DOHH2 (cell line): Measurements from ENCODE around the gene BRSK2.

ENCODE experiments used
- EZH2phosphoT487 ChIP-seq: fragments of 200-600 bp; sonication (generic); IDR thresholded peaks from 2 replicates; pipeline ENCODE4 v1.6.1; 2017; ENCODE audit warnings: borderline replicate concordance, mild to moderate bottlenecking, antibody characterized with exemption, low read length, moderate library complexity, mixed read lengths
- TF ChIP-seq, protein P1 (sequence below): fragments of 200-600 bp; sonication (generic); IDR thresholded peaks from one replicate; pipeline ENCODE4 v1.5.1; 2014; ENCODE audit warnings: antibody characterized with exemption, mild to moderate bottlenecking, low read depth, low read length; ENCODE audit not compliant: poor library complexity, severe bottlenecking

DNA sequence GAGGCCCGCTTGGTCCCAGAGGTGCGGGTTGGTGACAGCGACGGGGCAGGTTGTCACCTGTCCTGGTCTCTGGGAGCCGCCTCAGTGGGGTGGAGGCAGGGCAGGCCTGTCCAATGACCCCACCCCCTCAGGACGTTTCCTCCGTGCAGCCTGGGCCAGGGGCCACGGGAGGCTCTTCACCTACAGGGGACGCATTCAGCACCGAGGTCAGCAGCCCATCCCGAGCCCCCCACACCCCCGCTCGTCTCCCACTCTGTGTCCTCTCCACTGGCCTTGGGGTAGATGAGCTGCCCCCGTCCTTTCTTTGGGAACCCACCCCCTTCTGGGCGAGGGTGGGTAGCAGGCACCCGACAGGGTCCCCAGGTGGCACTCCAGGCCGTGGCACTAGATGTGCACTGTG, 35.7 kb downstream of the BRSK2 start:
- TF ChIP-seq, protein P1, sequence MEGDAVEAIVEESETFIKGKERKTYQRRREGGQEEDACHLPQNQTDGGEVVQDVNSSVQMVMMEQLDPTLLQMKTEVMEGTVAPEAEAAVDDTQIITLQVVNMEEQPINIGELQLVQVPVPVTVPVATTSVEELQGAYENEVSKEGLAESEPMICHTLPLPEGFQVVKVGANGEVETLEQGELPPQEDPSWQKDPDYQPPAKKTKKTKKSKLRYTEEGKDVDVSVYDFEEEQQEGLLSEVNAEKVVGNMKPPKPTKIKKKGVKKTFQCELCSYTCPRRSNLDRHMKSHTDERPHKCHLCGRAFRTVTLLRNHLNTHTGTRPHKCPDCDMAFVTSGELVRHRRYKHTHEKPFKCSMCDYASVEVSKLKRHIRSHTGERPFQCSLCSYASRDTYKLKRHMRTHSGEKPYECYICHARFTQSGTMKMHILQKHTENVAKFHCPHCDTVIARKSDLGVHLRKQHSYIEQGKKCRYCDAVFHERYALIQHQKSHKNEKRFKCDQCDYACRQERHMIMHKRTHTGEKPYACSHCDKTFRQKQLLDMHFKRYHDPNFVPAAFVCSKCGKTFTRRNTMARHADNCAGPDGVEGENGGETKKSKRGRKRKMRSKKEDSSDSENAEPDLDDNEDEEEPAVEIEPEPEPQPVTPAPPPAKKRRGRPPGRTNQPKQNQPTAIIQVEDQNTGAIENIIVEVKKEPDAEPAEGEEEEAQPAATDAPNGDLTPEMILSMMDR, result no peak
- TF ChIP-seq EZH2phosphoT487, result no peak
